GM18867 (cell line): ENCODE data around the gene TJP1.

Experiments
- ATAC-seq: cut with Tn5 transposase; IDR thresholded peaks from one replicate; pipeline ENCODE4 v1.9.1; 2021; ENCODE audit warnings: mild to moderate bottlenecking, moderate library complexity; ENCODE audit not compliant: unreplicated experiment

The TJP1 gene

DNA sequence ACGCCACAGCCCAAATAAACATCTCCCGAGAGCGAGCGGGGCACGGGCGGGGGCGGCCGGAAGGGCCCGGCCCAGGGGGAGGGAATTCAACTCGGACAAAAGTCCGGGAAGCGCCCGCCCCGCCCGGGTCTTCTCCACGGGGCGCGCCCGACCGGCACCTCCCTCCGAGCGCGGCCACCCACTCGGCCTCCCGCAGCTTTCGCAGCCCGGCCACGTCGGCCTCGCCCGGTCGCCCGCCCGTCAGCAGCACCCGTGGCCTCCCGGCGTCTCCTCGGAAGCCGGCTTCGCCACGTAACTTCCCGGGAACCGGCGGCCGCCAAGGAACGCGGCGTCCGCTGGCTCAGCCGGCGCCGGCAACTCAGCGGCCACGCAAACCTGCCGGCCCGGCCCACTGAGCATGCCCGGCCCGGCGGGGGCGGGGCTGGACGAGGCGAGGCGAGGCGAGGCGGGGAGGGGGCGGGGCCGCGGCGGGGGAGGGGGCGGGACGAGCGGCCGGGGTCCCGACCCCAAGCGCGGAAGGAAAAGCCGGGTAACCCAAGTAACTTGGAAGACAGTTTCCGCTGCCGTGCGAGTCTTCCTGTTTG is at the start of gene TJP1:
Gene TJP1 (minus strand): TSS at position 369 of the 584 bp plus-strand sequence. CDS start 440 bp downstream, outside the sequence.
- no peak for ATAC-seq

DNA sequence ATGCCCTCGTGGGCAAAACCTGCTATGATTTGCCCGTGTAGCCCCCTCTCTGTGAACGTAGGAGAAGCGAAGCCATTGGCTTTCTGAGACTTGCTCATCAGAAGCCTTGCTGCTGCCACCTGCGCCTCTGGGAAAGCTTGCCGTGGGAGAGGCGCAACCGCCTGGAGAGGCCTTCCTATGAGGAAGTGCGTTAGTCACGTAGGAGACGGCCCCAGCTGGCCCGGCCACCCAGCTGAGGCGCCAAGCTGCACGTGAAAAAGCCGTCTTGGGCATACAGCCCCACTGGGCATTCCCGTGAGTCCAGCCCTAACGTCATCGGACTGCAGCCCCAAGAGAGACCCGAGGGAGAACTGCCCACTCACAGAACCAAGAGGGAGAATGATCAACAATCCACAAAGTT is 49.1 kb upstream of the TJP1 start:
- no peak for ATAC-seq

DNA sequence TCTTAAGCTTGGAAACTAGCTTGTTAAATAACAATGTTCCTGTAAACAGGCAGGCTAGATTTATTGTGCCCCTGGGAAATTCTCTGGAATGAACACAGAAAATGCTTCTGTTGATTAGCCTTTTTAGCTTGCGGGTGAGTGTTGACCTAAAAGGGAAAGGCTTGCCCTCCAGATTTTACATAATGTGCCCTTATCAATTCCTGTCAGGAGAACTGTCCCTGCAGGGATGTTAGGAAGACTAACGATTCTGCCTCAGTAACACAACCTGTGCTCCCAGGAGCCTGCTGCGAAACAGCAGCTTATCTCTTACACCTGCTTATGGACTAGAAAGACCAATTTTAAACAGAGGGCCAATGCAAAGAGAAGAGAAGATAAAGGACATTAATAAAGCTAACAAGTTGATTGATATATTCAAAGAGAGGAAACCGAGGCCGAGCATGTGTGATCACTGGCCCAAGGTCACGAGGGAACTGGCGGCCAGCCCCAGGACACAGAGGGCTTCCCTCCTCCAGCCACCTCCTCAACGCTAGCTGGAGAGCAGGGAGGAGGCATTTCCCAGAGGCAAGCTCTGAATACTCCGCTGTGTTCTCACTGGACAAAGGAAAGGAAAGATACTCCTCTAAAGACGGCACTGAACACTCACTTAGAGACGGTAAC is 48.4 kb upstream of the TJP1 start:
- no peak for ATAC-seq

DNA sequence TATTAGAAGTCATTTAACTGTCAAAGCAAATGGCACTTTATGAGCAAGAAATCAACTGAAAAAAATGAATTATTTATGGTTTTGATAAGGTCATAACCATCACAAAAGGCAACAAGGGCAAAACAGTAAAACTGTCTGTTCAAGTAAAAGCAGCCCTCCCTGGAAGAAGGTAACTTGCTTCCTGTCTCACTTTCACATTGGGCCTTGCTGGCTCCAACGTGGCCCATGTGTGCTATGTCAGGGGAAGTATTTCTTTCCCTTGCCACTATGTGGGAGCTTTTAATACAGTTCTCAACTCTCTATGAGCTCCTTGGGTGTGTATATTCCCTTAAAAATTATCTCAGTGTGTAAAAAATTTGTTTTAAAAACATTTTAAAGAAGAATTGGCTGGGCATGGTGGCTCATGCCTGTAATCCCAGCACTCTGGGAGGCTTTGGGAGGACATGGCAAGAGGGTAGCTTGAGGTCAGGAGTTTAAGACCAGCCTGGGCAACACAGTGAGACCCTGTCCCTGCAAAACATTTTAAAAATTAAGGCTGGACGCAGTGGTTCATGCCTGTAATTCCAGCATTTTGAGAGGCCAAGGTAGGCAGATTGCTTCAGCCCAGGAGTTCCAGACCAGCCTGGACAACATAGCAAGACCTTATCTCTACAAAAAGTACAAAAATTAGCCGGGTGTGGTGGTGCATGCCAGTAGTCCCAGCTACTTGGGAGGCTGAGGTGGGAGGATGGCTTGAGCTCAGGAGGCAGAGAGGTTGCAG is 45.2 kb upstream of the TJP1 start:
- no peak for ATAC-seq

DNA sequence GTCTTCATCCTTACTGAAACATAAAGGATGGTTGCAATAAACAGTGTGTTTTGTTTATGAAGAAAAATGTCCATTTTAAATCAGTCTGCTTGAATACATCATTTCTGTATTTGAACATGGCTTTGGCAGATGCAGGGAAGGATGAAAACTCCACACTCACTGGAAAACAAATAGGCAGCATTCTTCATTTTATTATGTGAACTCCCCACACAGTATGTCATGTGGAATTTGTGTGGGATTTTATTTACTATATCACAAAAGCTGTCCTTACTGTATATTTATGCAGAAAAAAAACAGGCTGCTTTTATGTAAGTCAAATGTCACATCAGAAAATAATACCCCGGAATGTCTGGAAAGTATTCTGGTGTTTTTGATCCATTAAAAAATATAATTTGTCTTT is 44.1 kb upstream of the TJP1 start:
- no peak for ATAC-seq

DNA sequence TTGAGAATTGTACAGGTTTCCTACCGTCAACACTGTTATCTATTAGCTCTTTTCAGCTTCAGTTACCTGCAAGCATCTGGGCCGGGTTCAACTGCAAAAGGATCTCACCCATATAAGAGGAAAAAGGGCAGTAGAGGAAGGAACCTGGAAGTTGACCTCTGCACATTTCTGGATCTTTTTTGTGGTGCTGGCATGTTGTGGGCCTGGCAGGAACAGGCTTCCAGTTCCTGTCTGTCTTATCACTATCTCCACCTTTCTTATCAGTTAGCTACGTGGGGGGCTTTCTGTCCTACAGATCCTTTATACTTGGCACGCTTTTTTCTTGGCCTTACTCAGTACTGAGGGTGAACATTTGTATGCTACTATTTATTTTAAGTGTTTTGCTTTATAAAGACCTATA is 42.2 kb upstream of the TJP1 start:
- ATAC-seq = no peak

DNA sequence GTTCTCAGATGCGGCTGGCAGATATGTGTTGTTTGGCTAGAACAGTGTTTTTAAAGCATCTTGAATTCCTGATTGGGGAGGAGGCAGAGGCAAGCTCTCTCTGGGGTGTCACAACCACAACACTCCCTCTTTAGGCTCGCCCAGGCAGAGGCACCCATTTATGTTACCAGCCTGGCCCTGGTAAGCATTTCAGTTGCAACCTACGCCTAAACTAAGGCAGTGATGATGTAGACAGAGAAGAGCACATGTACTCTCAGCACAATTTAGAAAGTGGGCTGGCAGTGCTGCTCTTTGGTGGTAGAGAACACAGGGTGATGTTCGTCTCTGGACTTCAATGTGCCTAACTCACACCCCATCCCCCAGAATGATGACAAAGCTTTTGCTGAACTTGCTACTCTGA is 41.2 kb upstream of the TJP1 start:
- ATAC-seq = no peak

DNA sequence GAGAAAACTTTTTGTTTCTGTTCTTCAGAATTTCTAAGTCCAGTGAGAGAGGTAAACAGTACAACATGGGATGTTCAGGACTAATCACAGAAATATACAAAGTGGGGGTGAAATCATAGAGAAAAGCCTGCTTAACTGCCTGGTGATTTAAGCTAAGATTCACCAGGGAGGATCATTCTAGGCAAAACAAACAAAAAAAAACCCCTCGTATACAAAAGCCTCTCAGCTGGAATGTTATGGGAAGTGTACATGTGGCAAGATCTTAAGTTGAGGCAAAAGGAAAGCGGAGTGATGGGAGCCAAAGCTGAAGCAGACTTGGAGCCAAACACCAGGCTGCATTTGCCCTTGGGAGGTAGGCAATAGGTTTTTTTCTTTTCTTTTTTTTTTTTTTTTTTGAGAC is 40.0 kb upstream of the TJP1 start:
- no peak for ATAC-seq

DNA sequence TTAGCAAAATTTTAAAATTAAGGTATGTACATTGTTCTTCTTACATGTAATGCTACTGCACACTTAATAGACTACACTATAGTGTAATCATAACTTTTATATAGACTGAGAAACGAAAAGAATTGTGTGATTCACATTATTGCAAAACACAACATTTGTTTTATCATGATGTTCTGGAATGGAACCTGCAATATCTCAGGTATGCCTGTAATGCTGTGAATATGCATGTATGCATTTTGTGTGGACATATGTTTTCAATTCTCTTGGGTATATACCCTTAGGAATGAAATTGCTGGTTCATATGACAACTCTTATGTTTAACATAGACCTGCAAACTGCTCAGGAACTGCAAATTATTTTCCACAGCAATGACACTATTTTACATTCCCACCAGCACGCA is 38.6 kb upstream of the TJP1 start:
- ATAC-seq = no peak

DNA sequence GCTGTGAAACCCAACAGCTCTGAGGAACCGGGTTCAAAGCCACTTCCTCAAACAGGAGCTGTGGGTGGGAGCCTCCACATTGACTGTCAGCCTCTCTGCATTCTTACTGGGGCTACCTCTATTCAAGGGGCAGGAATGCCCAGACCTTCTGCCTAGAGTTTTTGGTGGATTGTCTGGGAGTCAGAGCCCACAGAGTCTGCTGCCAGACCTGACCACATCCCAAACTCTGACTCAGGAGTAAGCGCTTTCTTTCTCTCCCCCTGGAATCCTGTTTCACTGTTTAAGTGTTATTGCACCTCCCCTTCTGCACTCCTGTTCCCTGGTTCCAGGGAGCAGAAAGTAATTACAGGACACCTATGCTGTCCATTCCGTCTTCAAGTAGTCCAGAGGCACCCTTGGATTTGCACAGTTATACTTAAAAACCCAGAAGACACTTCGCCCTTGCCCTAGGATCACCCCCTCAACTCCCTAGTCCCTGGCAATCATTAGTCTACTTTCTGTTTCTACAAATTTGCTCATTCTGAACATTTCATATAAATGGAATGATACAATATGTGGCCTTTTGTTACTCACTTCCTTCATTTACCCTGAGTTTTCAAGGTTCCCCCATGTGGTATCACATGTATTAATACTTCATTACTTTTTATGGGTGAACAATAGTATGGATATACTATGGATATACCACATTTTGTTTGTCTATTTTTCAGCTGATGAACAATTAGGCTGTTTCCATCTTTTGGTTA is 37.9 kb upstream of the TJP1 start:
- no peak for ATAC-seq

DNA sequence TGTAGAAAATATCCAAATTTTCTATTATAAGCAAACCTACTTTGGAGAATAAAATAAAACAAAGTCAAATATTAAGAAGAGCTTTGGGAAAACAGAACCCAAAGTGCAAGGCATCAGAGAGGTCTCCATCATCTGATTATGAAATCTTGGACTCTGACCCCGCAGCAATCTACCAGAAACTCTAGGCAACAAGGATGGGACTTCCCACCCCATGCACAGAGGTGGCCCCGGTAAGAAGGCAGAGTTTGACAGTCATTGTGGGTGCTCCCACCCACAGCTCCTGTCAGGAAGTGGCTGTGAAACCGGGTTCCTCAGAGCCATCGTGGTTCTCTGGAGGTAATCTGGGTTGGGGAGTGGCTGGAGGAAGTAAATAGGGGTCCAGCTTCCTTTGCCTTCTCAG is 37.0 kb upstream of the TJP1 start:
- no peak for ATAC-seq

DNA sequence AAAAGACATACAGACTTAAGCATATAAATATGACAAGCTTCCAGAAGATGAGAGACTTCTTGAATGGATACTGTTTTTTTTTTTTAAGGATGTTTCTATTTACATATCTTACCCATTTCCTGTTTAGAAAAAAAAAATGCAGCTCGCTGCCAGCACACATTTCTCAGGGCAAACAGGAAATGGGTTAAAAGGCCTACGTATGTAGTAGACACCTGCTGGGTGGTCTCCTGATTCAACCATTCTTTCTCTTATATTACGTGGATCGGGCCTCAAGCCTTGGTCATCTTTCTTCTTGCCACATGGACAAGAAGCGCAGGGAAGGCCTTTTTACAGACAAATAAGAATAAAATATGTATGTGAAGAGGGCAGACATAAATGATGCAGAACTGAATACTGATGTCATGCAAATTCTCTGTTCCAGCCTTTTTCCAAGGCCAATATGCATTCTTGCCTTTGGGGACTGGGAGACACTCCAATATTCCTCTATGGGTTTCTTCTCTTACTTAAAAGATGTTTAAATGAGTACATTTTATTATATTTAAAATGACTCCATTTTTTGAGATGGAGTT is 35.0 kb upstream of the TJP1 start:
- no peak for ATAC-seq

DNA sequence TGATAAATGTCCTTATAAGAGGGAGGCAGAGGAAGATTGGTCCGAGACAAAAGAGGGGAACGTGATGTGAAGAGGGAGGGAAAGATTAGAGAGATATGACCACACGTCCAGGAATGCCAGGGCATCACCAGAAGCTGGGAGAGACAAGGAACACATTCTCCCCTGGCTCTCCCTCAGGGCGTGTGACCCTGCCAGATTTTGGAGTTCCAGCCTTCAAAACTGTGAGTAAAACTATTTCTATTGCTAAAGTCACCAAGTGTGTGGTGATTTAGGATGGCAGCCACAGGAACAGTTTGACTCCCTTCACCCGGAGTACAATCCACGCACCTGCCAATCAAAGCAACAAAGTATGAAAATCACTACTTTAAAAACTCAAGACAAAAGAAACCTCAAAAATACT is 32.1 kb upstream of the TJP1 start:
- ATAC-seq = no peak

DNA sequence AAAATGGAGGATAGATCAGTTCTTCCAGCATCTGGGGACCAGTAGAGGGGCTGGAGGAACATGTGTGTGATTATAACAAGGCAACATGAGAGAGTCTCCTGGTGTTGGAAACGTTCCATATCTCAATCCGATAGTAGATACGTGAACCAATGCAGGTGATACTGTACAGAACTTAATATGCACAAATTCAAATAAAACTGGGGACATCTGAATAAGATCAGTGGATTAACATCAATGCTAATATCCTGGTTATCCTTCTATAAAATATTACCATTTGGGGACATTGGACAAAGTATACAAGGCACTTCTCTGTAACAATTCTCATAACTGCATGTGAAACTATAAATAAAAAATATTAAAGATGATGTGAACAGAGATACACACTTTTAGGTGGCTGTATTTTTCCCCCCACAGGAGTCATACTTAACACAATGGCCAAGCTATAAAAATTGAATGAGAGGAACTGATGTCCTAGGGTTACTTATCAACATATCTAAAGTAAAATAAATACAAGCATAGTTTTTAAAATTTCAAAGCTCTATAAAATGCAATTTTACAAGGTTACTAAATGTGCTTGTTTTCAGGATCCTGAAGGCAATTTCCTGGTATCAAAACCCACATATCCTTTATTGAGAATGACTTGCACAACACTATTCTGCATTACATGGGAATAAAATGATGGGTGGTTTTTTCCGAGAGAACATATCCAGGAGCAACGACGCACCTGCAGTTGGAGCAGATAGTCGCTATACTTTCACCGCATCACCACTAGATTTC is 31.1 kb upstream of the TJP1 start:
- no peak for ATAC-seq

DNA sequence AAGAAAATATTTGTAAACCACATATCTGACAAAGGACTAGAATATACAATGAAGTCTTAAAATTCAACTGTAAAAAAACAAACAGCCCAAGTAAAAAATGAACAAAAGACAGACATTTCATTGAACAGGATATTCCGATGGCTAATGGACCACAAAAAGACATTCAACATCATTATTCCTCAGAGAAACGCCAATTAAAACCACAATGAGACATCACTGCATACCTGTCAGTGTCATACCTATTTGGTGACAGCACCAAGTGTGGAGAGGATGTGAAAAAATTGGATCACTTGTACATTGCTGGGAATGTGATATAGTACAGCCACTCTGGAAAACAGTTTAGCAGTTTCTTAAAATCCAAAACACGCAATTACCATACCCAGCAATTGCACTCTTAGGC is 29.9 kb upstream of the TJP1 start:
- ATAC-seq = no peak

DNA sequence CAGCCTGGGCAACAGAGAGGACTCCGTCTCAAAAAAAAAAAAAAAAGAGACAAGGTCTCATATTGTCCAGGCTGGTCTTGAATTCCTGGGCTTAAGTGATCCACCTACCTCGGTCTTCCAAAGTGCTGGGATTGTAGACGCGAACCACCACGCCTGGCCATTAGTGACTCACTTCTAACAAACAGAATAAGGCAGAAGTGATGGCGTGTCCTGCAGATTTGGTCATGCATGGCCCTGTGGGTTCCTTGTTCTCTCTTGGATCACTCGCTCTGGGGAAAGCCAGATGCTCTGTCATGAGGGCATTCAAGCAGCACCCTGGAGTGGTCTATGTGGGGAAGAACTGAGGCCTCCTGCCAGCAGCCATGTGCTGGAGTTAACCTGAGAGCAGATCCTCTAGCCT is 27.4 kb upstream of the TJP1 start:
- no peak for ATAC-seq

DNA sequence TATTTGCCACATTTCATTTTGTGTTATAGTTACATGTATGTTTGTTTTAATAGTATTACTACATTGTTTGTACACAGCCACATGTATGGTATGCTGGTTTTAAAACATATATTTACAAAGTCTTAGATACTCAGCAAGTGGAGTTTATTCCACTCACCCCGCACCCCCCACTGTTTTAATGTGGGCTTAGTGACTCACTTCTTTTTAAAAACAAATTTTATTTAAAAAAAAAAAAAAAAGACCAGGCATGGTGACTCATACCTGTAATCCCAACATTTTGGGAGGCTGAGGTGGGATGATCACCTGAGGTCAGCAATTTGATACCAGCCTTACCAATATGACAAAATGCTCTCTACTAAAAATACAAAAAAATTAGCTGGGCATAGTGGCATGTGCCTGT is 26.9 kb upstream of the TJP1 start:
- no peak for ATAC-seq

DNA sequence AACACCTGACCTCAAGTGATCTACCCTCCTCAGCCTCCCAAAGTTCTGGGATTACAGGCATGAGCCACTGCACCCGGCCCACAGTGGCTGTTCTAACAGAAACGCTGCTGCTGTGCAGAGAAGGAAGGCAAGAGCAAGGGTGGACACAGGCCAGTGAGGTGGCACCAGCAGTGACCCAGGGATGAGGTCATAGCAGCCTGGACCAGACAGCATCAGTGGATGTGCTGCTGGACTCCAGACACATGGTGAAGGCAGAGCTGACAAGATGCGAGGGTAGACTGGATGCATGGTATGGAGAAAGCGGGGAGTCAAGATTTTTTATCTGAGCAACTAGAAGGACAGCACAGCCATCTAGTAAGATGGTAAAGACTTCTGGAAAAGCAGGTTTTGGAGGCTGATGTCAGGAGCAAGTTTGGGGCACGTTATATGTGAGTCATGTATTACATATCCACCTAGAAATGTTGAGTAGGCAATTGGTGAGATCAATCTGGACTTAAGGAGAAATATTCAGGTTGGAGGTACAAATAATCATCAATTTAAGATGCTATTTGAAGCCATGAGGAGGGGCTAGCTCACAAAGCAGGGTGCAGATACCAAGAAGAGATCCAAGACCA is 22.1 kb upstream of the TJP1 start:
- no peak for ATAC-seq

DNA sequence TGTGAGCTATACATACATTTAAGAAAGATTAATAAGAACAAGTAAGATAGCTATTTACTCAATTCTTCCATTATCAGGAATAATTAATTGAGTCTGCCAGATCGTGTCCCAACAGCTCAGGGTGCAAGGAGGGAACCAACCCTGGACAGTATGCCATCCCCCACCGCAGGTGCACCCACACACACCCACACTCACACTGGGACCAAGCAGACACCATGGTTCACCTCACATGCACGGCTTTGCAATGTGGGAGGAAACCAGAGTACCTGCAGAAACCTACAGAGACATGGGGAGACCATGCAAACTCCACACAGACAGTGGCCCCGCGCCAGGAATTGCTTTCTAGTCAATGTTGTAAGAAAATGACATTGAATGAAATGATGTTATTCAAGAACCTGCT is 20.0 kb upstream of the TJP1 start:
- no peak for ATAC-seq

DNA sequence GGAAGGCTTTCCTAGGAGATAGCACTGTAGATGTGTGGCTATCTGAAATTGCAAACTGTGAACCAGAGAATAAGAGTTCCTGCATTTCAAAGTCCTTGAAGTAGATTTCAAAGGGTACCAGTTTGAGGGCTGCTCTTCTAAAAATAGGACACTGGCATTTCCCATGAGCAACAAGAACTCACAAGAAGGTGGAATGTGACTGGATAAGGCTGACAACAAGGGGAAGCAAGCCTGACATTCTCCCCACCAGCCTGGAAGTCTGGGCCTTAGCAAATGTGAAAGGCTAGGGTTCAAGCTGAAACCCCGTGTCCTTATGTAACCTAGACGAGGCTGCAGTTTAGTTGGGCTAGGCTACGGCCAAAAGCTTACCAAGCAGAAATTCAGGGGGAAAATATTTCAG is 18.7 kb upstream of the TJP1 start:
- no peak for ATAC-seq
